GM19035 (cell line): ENCODE data around the gene FHOD3.
A peak's percentile ranks its signal among the peaks of the same experiment; 100 is the strongest.

Experiments used
- ATAC-seq: cut with Tn5 transposase; IDR thresholded peaks from one replicate; pipeline ENCODE4 v1.9.1; 2021; ENCODE audit not compliant: unreplicated experiment

Gene FHOD3

DNA sequence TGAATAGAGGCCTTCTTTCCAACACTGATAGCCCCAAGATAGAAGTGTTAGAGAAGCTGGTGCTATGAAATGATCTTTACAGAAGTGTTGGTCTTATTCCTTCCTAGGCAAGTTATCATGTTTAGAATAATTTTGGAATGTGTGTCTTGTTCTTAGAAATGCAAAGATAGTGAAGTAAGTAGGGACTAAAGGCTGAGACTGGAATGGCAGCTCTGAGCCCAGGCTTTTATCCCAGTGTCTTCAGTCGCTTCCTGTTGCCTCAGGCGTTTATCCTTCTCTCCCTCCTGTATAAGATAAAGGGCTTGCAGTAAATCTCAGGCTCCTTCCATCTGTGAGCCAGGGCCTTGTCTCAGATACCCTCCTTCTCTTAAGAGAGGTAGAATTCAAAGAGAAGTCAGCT is 313.1 kb downstream of the FHOD3 start:
- no peak for ATAC-seq

DNA sequence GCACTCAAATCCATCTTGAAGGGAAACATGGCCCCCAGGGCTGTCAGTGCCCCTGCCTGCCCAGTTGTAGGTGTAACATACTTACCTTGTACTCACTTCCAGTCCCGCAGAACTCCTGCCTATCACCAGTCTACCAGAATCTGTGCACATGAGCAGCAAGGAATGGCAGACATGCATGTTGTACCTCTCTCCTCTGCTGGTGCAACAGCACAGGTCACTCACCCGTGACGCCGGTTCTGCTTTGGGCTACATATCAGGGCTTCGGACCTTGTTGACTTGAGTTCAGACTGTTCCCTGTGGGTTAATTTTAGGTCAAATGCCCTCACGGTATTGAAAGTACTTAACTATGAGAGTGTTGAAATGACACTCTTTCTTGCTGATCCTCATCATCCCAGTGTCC is 315.6 kb downstream of the FHOD3 start:
- ATAC-seq, result no peak

DNA sequence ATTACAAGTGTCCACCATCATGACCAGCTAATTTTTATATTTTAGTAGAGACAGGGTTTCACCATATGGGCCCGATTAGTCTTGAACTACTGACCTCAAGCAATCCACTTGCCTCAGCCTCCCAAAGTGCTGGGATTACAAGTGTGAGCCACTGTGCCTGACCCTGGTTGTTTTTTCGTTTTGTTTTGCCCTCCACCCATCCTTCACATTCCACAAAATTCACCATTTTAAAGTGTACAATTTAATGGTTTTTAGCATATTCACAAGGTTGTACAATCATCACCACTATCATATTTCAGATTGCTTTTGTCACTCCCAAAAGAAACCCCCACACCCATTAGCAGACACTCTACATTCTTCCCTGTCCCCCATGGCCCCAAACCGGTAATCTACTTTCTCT is 316.3 kb downstream of the FHOD3 start:
- ATAC-seq, result no peak

DNA sequence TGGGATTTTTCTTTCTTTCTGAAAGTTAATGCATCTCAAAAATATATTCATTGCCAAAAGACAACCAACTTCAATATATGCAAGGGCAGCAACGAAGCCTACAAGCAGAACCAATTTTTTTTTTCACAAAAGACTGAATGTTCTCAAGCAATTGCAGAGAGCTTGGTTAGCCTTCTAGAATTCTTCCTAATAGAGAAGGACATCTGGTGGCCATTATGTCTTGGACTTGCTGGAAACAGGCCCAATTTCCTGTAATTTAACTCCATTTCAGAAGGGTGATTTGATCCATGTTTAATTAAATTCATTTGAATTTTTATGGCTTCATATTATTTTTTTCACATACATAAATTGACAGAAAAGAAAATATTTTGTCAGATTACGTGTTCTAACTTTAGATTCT is 323.3 kb downstream of the FHOD3 start:
- ATAC-seq, result no peak

DNA sequence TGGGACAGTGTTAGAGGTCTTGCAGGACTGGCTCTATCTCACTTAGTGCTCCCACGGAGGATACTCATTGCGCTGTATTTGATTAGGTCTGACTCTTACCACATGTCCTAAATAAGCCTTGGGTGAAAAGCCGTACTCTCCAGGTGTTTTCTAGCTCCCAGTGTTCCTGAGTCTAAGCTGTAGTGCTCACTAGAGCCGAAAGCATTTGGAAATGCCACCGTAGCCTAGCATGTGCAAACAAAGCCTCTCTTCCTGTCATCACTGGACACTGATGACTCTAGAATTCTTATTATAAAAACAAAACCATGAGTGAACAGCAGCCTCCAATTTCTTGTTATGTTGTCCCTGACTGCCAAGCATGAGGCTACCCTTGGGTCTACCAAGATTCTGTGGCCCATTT is 325.1 kb downstream of the FHOD3 start:
- no peak for ATAC-seq

DNA sequence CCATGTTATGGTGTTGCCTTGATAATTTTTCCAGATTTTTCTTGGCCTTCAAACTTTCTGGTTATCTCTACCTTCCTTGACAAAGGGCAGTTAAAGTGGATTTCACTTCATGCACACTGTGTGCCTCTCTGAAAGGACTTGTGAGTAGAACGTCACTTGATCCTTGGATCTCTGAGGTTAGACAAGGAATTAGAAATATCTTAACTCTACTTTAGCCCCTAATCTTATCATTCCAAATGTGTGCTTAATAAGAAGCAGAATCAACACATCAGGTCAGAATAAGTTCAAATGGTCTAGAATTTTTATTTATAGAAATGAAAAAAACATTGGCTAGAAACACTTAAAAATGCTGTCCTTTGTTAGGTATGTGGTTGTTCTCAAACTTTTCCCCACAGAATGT is 325.6 kb downstream of the FHOD3 start:
- no peak for ATAC-seq

DNA sequence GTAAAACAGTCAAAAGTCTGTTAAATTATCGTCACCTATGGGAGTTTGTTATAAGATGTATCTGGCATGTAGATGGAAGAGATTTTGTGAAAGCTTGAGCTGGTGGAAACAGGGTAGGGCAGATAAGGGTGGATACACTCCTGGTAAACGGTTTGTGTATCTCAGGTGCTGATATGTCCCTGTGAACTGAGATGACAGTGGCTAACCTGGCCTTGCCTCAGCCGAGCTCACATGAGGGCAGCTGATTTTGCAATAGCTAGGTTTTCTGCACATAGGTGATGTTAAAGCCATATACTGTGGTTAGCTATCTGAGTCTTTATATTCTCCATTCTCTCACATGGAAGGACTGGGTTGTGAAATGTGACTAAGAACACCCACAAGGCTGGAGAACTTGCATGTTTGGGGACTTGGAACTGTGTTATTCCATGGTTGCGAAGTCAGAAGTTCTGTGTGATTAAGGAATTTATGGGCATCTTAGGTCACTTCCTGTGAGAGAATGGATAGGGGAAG is 326.2 kb downstream of the FHOD3 start:
- no peak for ATAC-seq

DNA sequence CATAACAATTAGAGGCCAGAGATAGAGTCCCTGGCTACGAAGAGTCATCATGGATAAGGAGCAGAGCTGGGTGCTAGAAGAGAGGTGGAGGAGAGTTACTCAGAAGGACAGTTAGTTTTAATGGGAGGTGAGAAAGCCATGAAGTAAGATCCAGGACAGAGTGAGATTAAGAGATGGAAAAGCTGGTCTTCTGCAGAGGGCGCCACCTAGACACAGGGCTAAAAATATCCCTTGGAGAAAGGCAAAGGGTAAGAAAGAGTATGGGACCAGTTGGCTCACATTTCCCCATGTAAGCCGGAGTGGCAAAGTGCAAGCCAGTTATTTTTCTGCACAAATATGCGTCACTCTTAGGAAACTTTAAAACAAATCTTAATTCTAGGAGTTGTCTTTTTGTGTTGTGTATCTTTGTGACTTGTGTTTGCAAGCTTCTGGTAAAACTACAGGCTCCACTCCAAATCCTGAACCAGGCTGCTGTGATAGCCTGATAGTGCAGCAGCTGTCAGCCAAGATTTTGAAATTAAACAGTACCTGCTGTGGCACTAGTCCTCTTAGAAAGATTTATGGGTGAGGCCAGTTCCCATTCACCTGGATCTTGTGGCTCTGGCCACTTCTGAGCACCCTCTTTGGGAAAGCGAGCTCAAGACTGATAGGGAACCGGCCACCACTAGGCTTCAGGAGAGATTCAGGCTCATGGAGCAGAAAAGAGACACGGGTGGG is 327.1 kb downstream of the FHOD3 start:
- ATAC-seq, result no peak

DNA sequence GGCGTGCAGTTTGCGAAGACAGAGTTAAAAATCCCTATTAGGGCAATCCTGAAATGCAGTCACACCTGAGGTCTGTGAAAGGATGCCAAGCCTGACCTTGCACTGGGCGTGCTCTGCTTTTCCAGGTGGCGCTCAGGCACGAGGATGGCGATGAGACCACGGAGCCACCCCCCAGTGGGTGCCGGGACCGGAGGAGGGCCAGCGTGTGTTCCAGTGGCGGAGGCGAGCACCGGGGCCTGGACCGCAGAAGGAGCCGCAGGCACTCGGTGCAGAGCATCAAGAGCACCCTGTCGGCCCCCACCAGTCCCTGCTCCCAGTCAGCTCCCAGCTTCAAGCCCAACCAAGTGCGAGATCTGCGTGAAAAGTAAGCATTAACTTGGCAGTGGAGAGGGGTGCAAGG is 327.9 kb downstream of the FHOD3 start:
- no peak for ATAC-seq

DNA sequence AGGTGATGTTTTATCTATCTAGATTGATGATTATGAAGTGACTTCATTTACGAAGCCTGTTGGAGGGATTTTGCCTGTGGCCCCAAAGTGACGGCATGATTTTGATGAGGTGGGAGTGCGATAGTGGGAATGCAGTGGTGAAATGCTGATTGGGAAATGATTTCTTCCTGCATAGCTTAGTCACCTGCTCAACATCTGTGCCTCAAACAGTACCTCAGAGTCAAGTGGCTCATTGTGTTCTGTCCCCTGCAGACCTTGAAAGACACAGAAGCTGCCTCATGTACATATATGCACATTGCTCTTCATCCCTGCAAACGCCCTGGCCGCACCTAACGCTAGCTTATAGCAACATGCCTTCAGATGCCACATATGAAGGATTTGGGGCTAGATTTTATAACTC is 330.1 kb downstream of the FHOD3 start:
- no peak for ATAC-seq

DNA sequence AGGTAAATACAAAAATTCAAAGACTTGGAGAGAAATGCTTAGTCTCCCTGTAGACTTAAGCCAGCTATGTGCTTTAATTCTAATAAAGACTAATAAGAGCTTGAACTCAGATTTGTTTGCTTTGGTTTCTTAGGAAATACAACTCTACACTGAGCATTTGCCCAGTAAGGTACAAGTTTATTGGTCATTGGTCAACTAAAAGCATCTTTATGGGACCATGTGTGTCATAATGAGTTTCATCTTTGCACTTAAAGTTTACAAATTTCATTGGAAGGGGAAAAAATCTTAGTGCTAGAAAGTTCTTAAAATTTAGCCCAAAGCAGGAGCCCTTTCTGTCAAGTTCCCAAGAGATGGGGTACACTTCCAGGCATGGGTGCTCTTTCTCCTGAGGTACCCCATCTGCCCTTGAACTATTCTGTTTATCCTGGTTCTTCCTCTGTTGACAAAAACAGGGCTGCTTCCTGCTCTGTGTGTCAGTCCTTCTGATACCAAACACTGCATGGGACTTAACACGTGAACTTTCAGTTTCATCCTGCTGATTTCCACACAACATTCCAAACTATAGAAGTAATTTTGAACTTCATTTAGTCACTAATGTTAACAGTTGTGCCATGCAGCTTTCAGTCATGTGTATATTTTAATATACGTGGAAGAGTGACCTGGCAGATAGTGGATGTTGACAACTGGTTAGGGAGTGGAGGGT is 331.1 kb downstream of the FHOD3 start:
- no peak for ATAC-seq

DNA sequence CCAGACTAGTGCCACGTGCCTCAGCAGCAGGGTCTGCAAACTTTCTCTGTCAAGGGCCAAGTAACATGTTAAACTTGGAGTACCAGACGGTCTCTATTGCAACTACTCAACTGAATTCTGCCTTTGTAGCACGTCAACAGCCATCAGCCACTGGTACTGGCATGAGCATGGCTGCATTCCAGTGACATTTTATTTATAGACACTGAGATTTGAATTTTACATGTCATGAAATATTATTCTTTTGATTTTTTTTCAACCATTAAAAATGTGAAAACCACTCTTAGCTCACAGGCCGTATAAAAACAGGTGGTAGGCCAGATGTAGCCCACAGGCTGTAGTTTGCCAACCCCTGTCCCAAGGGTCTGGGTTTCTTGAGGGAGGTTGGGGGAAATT is 331.6 kb downstream of the FHOD3 start:
- ATAC-seq, result no peak

DNA sequence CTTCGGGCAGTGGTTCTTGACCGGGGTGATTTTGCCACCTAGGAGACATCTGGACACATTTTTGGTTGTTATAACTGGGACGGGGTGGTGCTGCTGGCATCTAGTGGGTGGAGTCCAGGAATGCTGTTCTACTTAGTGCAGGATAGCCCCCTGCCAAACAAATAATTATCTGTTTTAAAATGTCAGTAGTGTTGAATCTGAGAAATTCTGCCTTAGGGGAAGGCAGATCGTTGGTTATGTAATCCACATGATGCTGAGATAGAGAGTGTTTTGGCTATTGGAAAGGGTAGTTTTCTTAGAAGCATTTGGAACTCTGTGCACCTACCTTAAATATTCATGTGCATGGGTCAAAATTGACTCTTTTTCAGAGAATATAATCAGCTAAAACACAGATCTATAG is 332.3 kb downstream of the FHOD3 start:
- no peak for ATAC-seq

DNA sequence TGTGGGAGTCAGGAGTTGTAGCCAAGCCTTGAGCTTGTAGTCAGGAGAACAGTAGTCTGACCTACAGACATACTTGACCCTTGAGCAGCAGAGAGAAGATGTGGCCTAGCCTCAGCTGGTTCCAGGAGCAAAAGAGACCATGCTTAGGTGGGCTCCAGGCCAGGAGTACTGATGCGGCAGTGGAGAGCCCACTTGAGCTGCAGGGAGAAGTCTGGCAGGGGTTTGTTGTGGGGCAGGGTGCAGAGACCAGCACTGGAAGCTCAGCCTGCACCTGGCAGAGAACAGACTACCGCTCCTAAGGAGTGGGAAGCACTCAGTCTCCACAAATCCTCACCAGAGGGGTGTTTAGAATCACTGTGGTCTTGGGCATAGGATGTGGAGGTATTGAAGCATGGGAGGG is 333.4 kb downstream of the FHOD3 start:
- ATAC-seq, result no peak

DNA sequence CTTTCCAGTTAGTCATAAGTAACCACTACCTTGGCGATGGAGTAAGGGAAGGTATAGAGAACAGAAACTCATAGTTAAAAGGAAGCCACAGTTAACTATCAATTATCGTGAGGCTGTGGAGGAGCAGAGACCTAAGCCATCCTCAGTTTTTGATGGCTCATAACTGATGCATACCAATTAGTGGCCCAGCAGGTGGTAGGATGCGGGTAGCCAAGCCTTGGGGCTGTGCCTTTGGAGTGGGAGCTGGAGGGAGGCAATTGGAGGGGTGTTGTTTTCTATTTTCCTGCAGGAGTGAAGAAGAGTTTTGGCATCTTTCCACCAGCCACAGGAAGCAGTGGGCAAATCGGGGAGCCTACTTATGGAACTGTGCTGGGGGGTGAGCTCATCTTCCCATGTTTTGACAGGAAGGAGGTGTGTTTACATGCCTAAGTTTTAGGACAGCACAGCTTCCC is 336.5 kb downstream of the FHOD3 start:
- ATAC-seq, result no peak

DNA sequence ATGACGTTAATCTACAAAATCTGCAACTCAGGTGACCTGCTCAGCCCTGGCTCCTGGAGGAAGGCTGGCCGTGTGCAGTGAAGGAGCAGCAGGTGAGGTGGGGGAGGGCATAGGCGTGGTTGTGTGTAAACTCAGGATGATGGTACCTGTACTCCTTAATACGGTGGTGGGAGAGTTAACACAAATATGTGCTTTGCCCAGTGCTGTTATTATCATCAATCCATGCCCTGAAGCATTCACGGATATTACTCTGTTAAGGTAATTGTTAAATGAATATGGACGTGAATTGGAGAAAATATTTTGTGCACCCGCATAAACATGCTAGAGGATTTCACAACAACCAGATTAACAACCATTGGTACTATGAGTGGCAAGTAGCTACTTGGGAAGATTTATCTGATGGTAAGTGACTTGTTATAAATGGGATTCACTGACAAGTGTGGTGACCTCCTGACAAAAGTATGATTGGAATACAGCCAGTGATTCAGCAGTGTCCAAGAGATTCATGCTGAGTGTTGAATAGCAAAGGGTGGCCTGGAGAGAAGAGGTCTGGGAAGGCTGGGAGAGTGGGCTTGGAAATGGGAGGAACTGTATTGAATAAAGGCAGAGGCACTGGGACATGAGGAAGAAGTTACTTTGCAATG is 337.2 kb downstream of the FHOD3 start:
- ATAC-seq, result no peak

DNA sequence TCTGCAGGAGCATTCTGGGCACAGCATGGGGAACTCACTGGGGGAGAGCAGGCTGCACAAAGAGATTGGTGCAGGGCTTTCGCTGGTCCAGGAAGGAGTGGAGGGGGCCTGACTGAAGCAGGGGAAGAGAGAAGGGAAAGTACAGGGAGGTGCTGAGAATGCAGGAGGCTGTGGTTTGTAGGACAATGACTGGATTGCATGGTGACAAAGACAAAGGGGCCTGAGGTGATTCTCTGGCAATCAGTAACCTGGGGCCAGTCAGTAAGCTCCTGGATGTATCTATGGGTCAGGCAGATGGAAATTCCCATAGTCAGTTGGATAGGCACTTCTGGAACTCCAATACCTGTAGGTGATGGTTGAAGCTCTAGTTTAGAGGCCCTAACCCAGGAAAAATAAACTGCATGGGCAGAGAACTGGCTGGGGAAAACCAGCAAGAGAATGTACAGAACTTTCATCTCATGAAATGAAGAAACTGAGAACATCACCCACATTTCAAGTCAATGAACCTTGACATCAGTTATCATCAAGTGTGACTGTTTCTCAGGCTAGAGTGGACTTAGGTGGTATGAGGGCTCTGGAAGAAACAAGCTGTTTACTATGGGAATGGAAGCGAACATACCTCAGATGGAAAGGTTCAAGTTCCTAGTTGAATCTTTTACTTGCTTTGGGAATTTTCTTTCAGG is 338.0 kb downstream of the FHOD3 start:
- ATAC-seq, result no peak

DNA sequence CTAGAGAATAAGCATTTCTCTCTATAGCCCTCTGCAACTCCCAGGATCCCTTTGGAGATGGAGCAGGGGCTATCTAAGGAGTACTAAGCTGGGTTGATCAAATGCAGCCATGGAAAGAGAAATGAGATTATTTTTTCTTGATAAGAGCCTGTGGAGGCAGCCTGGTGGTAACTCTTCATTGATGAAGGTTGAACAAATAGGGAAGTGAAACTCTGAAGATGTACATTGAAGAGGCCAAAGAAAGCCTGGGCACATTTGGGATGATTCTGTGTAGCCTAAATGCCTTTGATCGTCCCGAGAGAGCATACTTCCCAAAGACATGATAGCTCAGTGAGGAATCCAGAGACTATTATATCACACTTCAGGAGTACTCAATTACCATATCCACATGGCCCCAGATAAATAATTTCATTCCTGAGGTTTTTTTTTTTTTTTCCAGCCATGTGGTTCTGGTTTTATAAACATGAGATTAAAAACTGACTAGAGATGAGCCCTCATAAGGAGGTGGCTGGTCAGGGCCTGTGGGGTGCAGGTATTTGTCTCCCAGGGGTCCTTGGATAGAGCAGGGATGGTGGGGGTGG is 338.8 kb downstream of the FHOD3 start:
- no peak for ATAC-seq

DNA sequence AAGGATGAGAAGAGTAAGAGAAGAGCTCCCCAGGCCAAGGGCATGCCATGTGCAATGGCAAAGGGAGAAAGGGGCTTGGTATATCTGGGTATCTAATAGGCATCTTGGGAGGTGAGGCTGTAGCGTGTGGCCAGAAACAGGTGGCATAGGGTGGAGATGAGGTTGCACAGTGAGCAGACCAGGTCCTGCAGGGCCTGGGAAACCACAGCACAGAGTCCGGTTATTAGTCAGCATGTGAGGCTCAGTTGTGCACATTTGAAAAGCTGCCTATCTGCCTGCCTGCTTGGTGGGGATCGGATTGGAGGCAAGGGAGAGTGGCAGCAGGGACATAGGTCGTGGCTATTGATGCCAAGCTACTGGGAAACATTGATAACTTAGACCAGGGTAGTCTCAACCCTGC is 340.7 kb downstream of the FHOD3 start:
- peak; percentile 96 for ATAC-seq

DNA sequence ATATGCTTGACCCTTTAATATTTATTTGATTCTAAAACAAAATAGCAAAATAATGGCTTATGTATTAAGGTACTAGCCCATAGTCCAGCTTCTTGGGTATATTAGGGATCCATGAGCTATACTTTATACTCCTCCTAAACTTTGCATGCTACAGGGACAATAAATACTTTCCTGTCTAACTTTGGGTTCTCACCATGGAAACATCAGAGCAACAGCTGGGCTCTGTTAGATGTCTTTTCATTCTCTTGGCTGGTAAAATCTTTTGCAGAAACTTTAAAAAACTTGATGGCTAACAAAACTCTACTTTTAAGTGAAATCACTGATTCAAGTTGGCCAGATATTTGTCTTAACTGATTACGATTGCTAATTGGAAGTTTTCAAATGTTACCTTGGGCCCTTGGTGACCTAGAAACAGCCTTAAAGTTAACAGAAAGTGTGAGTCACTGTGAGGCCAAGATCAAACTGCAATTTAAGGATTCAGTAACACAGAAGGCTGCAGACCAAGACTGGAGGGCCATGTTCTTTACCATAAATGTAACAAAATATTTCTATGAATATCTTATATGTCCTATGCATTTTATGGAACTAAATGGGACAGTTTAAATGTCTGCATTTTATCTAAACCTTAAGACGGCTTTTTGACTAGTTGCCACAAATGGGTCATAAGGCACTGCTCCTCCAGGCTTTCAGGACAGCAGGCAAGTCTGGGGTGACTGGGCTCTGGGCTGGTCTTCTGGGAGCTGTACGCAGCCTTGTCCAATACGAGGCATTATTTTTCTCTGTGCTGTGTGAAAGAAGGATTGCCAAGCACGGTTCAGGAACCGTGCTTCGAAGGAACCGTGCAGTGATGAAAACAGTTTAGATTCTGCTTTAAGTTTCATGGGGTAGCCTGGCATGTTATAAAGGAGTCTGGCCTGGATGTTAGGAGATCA is 342.8 kb downstream of the FHOD3 start:
- no peak for ATAC-seq
